ENCODE measurements around the gene EPHB6. TPM values are rescaled to one million over a fixed set of nuclear protein-coding genes. Genes with fewer than 3 reads are reported as not detected.

EPHB6 gene
- total and polyA plus RNA-seq, 10 of the 15 experiments (the other 5 are each of a cell fraction or from before 2014, with no cell fraction given) = 0.06 to 1.3 (median 0.37) TPM; not detected in 2

GRCh38 chr7:142805350-142806021 is 49.4 kb upstream of the EPHB6 start (continued):
- TF ChIP-seq ZNF24 (IDR thresholded peaks at IDR 0.05) = no peak

DNA sequence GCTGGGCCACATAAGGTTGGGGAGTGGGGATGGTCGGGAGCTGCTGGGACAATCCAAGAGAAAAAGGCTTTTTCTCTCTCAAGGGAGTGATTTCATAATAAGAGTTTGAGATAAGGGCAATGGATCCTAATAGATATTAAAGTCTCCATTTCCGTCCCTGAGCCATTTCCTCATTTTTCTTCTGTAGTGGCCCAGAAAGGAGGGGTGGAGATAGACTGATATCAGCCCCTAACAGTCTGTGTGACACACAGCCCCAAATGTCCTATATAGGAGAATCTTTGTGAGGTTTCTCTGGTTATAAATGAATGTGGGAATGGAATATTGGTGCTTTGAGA is 48.9 kb upstream of the EPHB6 start:
- peaks cover 56% of the 10 kb centered on the region for H3K4me1 ChIP-seq (ENCODE audit: control insufficient read depth, insufficient read depth, low read length)
- H3K36me3 ChIP-seq (ENCODE audit: control insufficient read depth in 2 of 2, insufficient read depth in 2 of 2, low read length in 1 of 2) = peaks cover 0 to 2% of the 10 kb centered on the region in 2 experiments; a peak in 2 of 4 replicates
- in situ Hi-C loops (cut with MboI) (loop anchor here (10.0 kb wide), 1 partner anchor 1241 kb away; no protein-coding TSS in a partner anchor), intact Hi-C loops (cut with micrococcal nuclease; ENCODE audit: unreplicated experiment) (no loop called here)
- no TSS peak for BruUV-seq (replicated peaks)
- CTCF ChIA-PET = interaction anchor here (2.0 to 28.6 kb wide), 2 partner anchors 18 to 174 kb away, joined by 14 to 1055 read pairs; no protein-coding TSS in a partner anchor
- no peak overlapping the region for H3K9ac ChIP-seq (ENCODE audit: control insufficient read depth, insufficient read depth, low read length)
- SMC1A ChIA-PET (ENCODE audit: uncharacterized antibody, unreplicated experiment) = interaction anchor here (9.8 to 12.9 kb wide), 2 partner anchors 18 to 92 kb away, joined by 205 to 786 read pairs; no protein-coding TSS in a partner anchor
- H3K9me3 ChIP-seq (replicated peaks; ENCODE audit: control insufficient read depth, insufficient read depth, low read length) = no peaks in the 10 kb centered on the region
- RAD21 ChIA-PET (ENCODE audit: unreplicated experiment) = interaction anchor here (7.9 to 13.5 kb wide), 2 partner anchors 15 to 35 kb away, joined by 118 to 813 read pairs; partner anchors contain the start of gene PRSS2
- no peak overlapping the region for H2AFZ ChIP-seq (ENCODE audit: control insufficient read depth, low read depth, low read length)
- H3K4me2 ChIP-seq (ENCODE audit: control insufficient read depth, insufficient read depth) = no peak overlapping the region
- H4K20me1 ChIP-seq (ENCODE audit: control insufficient read depth, insufficient read depth) = no peaks in the 10 kb centered on the region
- POLR2A ChIA-PET = interaction anchor here (0.9 to 15.3 kb wide), 2 partner anchors 14 to 26 kb away, joined by 4 to 325 read pairs; no protein-coding TSS in a partner anchor
- no peak for FAIRE-seq
- no peak for DNase-seq (ENCODE audit: low read depth, low spot score)
- no peak overlapping the region for H3K4me3 ChIP-seq
- WGBS (ENCODE audit: insufficient coverage, insufficient replicate concordance, low lambda C conversion rate, missing lambda C conversion rate) = 92% methylated on average over 2 of the region's 2 CpGs
- no peaks in the 10 kb centered on the region for H3K79me2 ChIP-seq (ENCODE audit: control insufficient read depth, insufficient read depth, low read length)
- H3K27ac ChIP-seq (ENCODE audit: control insufficient read depth, insufficient read depth) = no peak overlapping the region
- no peak for ATAC-seq
- no peaks in the 10 kb centered on the region for H3K27me3 ChIP-seq (replicated peaks in 1 of 2; ENCODE audit: control insufficient read depth in 2 of 2, insufficient read depth in 2 of 2, low read length in 1 of 2)
- TF ChIP-seq EGR1 (IDR thresholded peaks at IDR 0.05; ENCODE audit: borderline replicate concordance in 1 of 2, low read depth in 2 of 2, low read length in 2 of 2) (no peak), CBFB (IDR thresholded peaks at IDR 0.05; ENCODE audit: low read depth) (no peak), KLF5 (IDR thresholded peaks at IDR 0.05; ENCODE audit: partially characterized antibody) (no peak), ZNF217 (IDR thresholded peaks at IDR 0.05) (no peak), CHD2 (IDR thresholded peaks at IDR 0.05; ENCODE audit: borderline replicate concordance, low read depth, low read length) (no peak), ZZZ3 (IDR thresholded peaks at IDR 0.05; ENCODE audit: control insufficient read depth, insufficient read length, low read depth) (no peak), HDGF (IDR thresholded peaks at IDR 0.05) (no peak), CBX5 (IDR thresholded peaks at IDR 0.05; ENCODE audit: low read depth) (no peak), SIX5 (IDR thresholded peaks at IDR 0.05; ENCODE audit: low read depth, low read length, severe bottlenecking) (no peak), YY1 (IDR thresholded peaks at IDR 0.05; ENCODE audit: low read depth, low read length) (no peak), ZNF384 (IDR thresholded peaks at IDR 0.05; ENCODE audit: borderline replicate concordance, low read depth, low read length) (no peak), CHD1 (IDR thresholded peaks at IDR 0.05; ENCODE audit: low read depth, low read length) (no peak), NR2F1 (conservative IDR thresholded peaks at IDR 0.05) (no peak), SMAD5 (IDR thresholded peaks at IDR 0.05; ENCODE audit: low read depth) (no peak)
- TF ChIP-seq, protein P1, sequence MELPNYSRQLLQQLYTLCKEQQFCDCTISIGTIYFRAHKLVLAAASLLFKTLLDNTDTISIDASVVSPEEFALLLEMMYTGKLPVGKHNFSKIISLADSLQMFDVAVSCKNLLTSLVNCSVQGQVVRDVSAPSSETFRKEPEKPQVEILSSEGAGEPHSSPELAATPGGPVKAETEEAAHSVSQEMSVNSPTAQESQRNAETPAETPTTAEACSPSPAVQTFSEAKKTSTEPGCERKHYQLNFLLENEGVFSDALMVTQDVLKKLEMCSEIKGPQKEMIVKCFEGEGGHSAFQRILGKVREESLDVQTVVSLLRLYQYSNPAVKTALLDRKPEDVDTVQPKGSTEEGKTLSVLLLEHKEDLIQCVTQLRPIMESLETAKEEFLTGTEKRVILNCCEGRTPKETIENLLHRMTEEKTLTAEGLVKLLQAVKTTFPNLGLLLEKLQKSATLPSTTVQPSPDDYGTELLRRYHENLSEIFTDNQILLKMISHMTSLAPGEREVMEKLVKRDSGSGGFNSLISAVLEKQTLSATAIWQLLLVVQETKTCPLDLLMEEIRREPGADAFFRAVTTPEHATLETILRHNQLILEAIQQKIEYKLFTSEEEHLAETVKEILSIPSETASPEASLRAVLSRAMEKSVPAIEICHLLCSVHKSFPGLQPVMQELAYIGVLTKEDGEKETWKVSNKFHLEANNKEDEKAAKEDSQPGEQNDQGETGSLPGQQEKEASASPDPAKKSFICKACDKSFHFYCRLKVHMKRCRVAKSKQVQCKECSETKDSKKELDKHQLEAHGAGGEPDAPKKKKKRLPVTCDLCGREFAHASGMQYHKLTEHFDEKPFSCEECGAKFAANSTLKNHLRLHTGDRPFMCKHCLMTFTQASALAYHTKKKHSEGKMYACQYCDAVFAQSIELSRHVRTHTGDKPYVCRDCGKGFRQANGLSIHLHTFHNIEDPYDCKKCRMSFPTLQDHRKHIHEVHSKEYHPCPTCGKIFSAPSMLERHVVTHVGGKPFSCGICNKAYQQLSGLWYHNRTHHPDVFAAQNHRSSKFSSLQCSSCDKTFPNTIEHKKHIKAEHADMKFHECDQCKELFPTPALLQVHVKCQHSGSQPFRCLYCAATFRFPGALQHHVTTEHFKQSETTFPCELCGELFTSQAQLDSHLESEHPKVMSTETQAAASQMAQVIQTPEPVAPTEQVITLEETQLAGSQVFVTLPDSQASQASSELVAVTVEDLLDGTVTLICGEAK (IDR thresholded peaks at IDR 0.05; ENCODE audit: borderline replicate concordance) = no peak
